BJ (cell line): Measurements from ENCODE around the gene PGA4. TPM values are rescaled to one million over a fixed set of nuclear protein-coding genes. Genes with fewer than 3 reads are reported as not detected.

Source experiments
- CTCF ChIA-PET: fragments of 350-600 bp; formaldehyde crosslinking; extraction: SDS; loops from one replicate; lab custom pipeline; 2021; ENCODE audit warnings: antibody characterized with exemption, inconsistent platforms; lab: Yijun Ruan, JAX
- POLR2A ChIA-PET: fragments of 300-600 bp; sonication (Branson Sonifier 250); formaldehyde crosslinking; extraction: SDS; loops from one replicate; lab custom pipeline; 2021; ENCODE audit warnings: antibody characterized with exemption; lab: Charles Lee
- DNase-seq: peaks from one replicate; pipeline ENCODE4 v3.0.0-alpha.2; 2011; ENCODE audit warnings: low read depth
- H3K27me3 ChIP-seq: 2 replicates; pipeline ENCODE4 v1.6.0; 2011; ENCODE audit warnings: low read length; ENCODE audit not compliant: control insufficient read depth, insufficient read depth
- H3K36me3 ChIP-seq: 2 replicates; pipeline ENCODE4 v1.5.1; 2011; ENCODE audit warnings: low read length; ENCODE audit not compliant: control insufficient read depth, insufficient read depth
- H3K4me3 ChIP-seq: 2 replicates; pipeline ENCODE4 v1.5.1; 2011; ENCODE audit warnings: low read depth, mild to moderate bottlenecking, control low read depth, low read length
- CTCF ChIP-seq: IDR thresholded peaks from 2 replicates; pipeline ENCODE4 v1.5.1; 2011; ENCODE audit warnings: low read depth, mild to moderate bottlenecking, control low read depth, inconsistent platforms, low read length, moderate library complexity; ENCODE audit not compliant: insufficient read depth
- polyA plus RNA-seq: library from polyadenylated mRNA; depleted of rRNA; stranded (reverse); fragments of >200 nt; gene quantifications from 2 replicates; pipeline ENCODE4 v1.2.3, GENCODE V29; 2011

PGA4 gene
- polyA plus RNA-seq, 1 experiment = not detected

- peak; percentile 16 for DNase-seq
- peak; percentile 94 for TF ChIP-seq CTCF
- ChIA-PET CTCF (interaction anchor here (0.6 to 5.5 kb wide), 29 partner anchors 8 to 1300 kb away, joined by 3 to 31 read pairs (median 4); no protein-coding TSS in a partner anchor), POLR2A (no interaction called here)
- no peaks in the 10 kb centered on the region; the same call in 1 of the 2 replicates for H3K27me3 ChIP-seq
- H3K36me3 ChIP-seq = no peaks in the 10 kb centered on the region
- H3K4me3 ChIP-seq = no peak overlapping the region
Measured at GRCh38 chr11:61187505-61188130, 34.5 kb upstream of the PGA4 start.

- Histone ChIP-seq H3K36me3 (no peaks in the 10 kb centered on the region), H3K27me3 (no peaks in the 10 kb centered on the region; the same call in 1 of the 2 replicates), H3K4me3 (no peak overlapping the region)
- no peak for DNase-seq
- POLR2A ChIA-PET = no interaction called here
- no peak for TF ChIP-seq CTCF
- CTCF ChIA-PET = interaction anchor here (0.8 to 5.5 kb wide), 3 partner anchors 61 to 222 kb away, joined by 3 to 31 read pairs (median 5); no protein-coding TSS in a partner anchor
Measured at GRCh38 chr11:61189933-61190332, 32.2 kb upstream of the PGA4 start.

GRCh38 chr11:61193596-61193995 is 28.6 kb upstream of the PGA4 start:
- TF ChIP-seq CTCF = no peak
- no peak for DNase-seq
- POLR2A ChIA-PET = no interaction called here
- Histone ChIP-seq H3K27me3 (peaks cover 5% of the 10 kb centered on the region), H3K36me3 (no peaks in the 10 kb centered on the region), H3K4me3 (no peak overlapping the region)
- CTCF ChIA-PET = interaction anchor here (0.6 kb wide), 1 partner anchor 249 kb away, joined by 3 read pairs; no protein-coding TSS in a partner anchor

- POLR2A ChIA-PET = no interaction called here
- Histone ChIP-seq H3K36me3 (no peaks in the 10 kb centered on the region), H3K27me3 (peaks cover 5% of the 10 kb centered on the region), H3K4me3 (no peak overlapping the region)
- no peak for DNase-seq
- TF ChIP-seq CTCF = no peak
- CTCF ChIA-PET = interaction anchor here (0.6 kb wide), 1 partner anchor 248 kb away, joined by 3 read pairs; no protein-coding TSS in a partner anchor
Measured at GRCh38 chr11:61194169-61194671, 27.9 kb upstream of the PGA4 start.

- H3K27me3 ChIP-seq = peaks cover 5% of the 10 kb centered on the region
- no peak overlapping the region for H3K4me3 ChIP-seq
- ChIA-PET CTCF (interaction anchor here (1.1 to 1.2 kb wide), 3 partner anchors 8 to 21 kb away, joined by 3 to 4 read pairs (median 3); no protein-coding TSS in a partner anchor), POLR2A (no interaction called here)
- no peaks in the 10 kb centered on the region for H3K36me3 ChIP-seq
- TF ChIP-seq CTCF = no peak
- no peak for DNase-seq
Measured at GRCh38 chr11:61194981-61195695, 27.0 kb upstream of the PGA4 start.
